Stimulated activated CD4-positive, alpha-beta T cell treated with anti-CD3 and anti-CD28 coated beads, Interleukin-15, amount 100 ng/mL, for 24 hours (primary cell): ENCODE measurements around the gene MED15.
"Not testable (repeated sequence)": the region's sequence is repeated elsewhere in the genome, so short reads cannot be mapped to it uniquely, and the experiment has no call there.

ENCODE experiments used
- DNase-seq: peaks from one replicate; pipeline ENCODE4 v3.0.0-alpha.2; 2020

MED15 gene

DNA sequence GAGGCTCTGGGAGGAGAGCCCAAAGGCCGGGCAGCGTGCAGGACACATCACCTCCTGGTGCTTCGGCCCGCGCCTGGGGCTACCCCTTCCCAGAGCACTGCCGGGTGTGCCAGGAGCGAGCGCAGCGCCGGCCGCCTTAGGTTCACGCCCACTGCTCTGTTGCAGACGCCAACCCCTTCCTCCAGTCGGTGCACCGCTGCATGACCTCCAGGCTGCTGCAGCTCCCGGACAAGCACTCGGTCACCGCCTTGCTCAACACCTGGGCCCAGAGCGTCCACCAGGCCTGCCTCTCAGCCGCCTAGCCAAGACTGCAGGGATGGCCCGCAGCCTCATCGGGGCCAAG, 79.0 kb downstream of the MED15 start:
- no peak for DNase-seq

DNA sequence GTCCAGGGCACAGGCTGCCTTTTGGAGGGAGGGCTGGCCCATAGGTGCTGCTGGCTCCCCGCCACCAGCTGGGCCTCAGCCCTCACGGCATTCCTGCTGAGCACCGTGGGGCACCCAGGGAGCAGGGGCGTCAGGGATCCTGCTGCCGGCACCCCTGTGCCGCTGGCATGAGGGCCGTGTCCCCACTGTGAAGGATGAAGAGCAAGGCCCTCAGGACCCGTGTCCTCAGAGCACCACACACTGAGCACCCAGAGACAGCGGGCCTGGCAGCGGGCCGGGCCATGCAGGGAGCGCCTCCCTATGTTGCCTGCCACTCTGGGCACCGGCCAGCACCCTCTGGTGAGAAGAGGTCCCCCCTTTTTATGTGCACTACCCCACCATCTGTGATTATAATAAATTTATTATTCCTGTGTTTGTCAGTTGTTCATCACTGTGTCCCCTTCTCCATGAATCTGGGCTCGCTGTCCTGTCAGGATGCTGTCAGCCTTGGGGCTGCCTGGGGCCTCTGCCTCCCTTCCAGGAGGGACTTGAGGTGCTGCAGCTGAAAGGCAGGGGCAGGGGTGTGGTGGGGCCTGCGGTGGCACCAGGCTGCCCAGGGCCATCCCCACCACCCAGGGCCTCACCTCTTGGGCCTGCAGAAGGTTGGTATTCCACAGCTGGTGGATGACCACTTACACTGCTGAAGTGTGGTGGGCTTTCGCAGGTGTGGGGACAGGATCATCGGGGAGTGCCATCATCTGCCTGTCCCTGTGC, 80.0 kb downstream of the MED15 start:
- no peak for DNase-seq

DNA sequence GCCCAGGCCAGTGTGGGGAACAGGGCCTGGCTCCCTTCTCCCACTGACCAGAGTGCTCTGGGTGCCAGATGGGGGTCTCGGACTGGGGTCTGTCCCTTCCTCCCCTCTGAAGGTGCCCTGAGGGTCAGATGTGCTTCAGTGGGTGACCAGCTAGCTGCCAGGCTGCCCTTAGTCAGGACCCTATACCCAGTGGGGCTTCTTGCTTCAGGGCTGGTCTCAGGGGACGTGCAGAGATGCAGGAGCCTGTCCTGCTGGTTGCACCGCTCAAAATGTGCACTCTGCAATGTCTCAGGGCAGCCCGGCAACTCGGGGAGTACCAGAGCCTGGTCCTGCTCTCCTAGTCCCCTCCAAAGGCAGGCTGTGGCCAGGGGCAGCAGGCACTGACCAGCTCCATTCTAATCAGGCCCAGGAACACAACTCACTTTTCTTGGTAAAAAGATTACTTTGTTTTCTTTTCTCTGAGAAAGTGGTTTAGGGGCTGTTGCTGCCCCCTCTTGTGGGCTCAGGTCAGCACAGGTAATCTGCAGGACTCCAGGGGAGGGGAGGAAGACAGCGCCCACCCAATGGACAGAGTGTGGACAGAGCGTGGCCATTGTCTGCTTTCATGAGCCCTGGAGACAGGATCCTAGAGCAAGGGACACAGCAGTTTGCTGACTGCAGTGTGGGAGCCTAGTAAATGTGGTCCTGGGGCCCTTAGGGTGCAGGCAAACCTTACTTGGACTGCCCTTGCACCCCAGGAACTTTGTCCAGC, 80.9 kb downstream of the MED15 start:
- no peak for DNase-seq

DNA sequence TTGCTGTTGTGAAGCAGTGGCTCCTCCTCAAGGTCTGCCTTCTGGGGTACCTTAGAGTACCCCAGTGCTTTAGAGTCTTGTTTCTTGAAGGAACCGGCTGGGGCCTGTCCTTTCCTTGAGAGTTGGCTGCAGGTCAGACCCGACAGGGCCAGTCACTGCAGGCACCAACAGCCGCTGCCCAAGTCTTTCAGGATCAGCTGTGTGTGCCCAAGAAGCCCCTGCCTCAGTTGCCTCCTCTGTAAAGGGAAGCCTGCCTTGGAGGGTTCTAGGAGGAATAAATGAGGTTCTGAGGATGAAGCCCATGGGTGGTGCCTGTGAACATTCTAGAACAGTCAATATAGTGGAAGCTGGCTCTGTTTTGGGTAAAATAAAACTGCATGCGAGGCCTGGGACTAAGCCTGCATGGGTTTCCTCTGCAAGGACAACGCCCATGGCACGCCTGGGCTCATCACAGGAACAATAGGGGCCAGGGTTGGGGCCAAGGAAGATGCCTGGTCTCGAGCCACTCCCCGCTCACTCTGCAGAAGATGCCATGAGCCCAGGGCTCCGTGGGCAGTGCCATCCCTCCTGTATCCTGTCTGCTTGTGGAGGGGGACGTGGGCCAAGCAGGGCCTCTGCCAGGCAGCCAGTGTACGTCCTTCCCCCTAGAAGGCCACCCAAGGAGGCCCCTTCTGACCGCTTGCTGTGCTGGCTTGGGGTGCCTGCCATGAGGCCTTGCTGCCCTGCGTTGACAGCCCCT, 81.6 kb downstream of the MED15 start:
- no peak for DNase-seq

DNA sequence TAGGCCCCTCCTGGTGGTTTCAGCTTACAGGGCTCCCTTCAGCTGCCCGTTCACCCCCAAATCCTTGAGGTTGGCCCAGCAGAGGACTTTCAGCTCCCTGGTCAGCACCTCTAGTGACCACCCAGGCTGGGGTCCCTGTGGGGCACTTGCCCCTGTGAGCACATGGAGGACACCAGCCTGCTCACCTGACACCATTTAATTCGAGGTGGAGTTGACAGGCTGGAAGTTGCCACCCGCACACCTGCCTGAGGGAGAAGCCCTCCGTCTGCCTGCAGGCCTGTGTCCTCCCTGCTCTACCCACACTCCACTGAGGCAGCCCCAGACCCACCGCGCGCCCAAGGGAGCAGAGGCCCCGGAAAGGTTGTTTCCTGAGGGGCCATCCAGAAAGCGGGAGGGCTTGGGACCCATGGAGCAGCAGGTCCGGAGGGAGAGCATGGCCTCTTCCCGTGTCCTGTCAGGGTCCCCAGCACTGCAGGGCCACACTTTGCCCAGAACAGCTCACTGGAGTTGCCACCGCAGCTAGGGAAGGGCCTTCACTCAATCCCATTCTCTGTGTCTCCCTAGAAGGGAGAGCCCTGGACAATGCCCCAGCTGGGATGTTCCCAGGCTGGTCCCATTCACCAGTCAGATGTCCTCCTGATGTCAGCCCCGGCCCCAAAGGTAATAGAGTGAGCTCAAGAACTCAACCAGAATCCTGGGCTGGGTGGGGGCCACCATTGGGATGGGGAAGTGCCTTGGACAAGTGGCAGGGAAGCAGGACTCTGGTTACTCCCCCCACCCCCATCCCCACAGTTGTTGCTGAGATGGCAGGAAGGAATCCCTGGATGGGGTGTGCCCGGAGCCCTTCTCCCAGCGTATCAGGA, 82.4 kb downstream of the MED15 start:
- no peak for DNase-seq

DNA sequence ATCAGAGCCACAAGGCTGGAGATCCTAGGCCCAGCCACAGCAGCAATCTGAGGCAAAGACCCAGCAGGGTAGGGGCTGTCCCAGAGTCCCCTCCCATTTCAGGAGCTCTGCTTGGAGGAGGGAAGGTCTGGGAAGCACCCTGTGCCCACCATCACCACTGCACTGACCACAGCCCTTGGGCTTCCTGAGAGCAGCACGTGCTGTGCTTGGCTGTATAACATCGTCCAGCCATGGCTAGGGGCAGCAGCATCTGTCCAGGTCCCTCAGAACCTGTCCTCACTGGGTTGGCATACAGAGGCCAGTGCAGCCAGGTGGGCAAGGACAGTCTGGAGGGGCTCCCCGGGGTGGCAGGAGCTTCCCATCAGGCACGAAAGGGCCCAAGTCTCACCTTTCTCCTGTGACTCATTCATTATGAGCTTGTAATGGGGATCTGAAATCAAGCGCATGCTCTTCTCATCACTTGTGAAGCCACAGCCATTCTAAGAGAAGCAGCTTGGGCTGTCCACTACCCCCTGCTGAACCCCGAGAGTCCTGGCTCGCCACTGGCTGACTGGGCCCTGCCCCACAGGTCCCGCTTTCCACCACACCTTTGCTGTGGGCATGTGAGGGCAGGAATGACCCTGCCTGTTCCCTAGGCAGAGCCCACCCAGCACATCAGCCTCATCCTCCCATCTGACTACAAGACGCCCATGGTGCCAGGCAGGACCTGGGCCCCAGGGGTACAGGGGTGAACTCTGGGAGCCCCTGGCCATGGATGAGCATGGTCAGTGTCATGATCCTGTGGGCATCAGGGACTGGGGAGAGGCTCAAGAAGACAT, 83.3 kb downstream of the MED15 start:
- DNase-seq: no peak

DNA sequence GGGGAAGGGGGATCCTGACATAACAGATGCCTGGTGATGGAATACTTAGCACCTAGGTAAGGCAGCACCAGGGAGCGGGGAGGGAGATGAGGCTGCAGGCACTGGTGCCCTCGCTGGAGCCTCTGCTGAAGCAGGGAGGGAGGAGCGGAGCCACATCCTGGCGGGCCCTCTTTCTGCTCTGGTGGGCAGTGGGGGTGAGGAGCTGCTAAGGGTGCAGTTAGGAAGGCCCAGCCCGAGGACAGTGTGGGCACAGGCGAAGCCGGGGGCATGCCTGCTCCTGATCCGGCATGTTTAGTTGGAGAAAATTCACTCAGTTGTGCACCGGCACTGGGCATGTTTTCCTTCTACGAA, 83.9 kb downstream of the MED15 start:
- DNase-seq: no peak

DNA sequence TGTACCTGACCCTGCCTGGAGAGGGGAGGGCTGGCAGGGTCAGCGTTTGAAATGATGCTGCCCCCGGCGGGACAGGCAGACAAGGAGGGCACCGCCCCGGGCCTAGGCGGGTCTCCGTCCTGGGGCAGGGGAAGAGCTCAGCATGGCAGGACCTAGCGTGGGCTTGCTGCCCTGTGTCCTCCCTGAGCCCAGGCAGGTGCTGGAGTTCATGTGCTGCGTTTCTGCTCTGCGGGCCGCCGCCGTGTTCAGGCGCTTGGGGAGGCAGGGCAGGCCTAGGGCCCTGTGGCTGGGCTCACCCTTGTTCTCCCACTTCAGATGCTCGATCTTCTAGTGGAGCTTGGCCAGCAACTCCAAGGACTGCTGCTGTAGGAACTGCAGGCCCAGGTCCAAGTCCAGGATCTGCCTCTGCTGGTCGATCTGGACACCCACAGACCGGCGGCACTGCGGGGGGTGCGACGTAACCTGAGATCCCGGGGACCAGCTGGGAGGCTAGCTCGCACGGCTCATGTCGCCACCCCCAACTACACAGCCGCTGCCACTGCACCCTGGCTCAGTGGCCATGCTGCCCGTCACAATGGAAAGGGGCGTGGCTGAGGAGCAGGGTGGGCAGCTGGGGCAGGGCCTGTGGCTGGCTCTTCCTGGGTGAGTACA, 84.4 kb downstream of the MED15 start:
- no peak for DNase-seq

DNA sequence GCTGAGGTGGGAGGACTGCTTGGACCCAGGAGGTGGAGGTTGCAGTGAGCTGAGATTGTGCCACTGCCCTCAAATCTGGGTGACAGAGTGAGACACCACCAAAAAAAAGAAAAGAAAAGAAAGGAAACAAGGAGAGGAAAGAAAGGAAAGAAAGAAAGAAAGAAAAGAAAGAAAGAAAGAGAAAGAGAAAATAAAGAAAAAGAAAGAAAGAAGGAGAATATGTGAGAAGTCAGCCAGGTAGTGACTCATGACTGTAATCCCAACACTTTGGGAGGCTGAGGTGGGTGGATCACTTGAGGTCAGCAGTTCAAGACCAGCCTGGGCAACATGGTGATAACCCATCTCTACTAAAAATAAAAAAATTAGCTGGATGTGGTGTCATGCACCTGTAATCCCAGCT, 86.6 kb downstream of the MED15 start:
- not testable (repeated sequence) for DNase-seq

DNA sequence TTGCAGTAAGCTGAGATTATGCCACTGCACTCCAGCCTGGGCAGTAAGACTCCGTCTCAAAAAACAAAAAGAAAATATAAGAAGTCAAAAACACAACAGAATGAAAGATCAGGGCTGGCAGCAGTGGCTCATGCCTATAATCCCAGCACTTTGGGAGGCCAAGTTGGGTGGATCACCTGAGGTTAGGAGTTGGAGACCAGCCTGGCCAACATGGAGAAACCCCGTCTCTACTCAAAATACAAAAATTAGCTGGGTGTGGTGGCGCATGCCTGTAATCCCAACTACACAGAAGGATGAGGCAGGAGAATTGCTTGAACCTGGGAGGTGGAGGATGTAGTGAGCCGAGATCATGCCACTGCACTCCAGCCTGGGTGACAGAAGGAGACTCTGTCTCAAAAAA, 87.1 kb downstream of the MED15 start:
- not testable (repeated sequence) for DNase-seq

DNA sequence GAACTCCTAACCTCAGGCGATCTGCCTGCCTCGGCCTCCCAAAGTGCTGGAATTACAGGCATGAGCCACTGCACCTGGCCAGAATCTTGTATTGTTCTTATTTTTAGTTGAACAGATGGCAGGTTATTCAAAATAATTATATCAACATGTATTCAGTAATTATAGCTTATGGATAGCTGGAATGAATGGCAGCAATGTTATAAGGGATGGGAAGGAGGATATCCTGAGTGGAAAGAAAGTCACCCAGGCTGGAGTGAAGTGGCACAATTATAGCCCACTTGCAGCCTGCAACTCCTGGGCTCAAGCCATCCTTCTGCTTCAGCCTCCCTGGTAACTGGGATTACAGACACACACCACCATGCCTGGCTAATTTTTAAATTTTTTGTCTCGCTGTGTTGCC, 88.1 kb downstream of the MED15 start:
- DNase-seq: no peak

DNA sequence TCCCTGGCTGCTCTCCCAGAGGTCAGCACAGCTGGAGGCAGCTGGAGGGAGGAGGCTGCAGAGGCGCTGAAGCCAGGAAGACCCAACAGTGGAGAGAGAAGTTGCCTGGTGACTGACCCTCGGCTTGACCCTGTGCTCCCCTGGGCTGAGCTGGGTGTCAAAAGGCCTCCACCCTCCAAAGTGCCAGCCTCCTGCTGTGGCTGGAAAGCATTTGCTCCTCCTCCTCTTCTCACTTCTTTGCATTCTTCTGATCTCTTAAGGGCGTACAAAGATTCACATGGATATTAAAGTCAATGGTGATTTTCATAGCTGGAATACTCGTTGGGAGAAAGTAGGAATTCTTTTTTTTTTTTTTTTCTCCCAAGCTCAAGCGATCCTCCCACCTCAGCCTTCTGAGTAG, 91.7 kb downstream of the MED15 start:
- DNase-seq: no peak

DNA sequence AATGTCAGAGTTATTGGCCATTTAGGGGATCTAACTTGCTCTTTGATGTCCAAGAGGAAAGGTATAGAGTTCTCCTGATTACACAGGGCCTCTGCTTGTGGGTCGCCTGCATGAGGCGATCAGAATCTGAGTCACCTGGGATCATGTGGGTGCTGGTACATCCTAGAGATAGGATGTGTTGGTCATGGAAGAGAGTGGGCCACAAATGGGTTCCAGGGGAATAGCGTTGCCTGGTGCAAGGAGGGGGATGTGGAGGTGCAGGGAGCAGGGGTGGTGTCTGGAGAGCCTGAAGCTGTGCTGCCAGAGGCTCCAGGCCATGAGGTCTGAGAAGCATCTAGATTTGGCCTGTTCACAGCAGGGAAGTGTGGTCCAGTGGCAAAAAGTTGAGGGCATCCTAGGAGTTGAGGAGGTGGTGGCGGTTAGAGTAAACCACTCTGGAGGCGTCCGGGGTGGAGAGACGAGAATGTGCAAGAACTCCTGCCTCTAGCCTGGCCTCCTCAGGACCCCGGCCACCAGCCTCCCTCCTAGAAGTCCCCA, 92.8 kb downstream of the MED15 start:
- no peak for DNase-seq

DNA sequence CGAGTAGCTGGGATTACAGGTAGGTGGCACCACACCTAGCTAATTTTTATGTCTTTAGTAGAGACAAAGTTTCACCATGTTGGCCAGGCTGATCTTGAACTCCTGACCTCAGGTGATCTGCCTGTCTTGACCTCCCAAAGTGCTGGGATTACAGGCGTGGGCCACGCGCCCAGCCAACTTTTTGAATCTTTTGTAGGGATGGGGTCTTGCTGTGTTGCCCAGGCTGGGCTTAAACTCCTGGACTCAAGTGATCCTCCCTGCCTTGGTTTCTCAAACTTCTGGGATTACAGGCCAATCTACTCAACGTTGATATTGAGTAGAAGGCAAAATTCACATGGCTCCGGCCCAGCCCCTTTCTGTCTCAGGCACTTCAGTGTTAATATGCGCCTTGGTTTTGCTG, 93.9 kb downstream of the MED15 start:
- DNase-seq: no peak

DNA sequence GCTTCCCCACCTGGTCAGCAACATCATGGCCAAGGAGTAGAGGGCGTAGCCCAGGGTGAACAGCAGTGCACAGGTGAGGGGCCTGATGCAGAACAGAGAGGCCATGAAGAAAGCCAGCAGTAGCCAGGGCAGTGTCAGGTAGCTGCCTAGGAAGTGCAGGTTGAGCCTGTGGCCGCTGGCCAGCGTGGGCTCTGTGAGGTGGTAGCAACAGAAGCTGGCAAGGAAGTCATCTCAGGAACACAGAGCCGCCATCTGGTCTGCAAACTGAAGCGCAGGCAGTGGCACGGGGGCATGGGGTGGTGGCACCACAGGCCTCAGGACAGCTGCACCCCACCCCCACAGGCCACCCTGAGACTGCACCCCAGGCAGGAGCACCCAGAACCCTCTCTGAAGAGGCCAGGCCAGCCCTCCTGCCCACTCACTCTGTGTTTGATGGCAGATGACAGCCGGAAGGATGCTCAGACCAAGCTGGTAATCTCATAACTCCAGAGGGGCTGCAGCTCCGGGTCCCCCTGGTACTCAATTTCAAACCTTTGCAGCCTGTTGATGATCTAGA, 95.3 kb downstream of the MED15 start:
- no peak for DNase-seq

DNA sequence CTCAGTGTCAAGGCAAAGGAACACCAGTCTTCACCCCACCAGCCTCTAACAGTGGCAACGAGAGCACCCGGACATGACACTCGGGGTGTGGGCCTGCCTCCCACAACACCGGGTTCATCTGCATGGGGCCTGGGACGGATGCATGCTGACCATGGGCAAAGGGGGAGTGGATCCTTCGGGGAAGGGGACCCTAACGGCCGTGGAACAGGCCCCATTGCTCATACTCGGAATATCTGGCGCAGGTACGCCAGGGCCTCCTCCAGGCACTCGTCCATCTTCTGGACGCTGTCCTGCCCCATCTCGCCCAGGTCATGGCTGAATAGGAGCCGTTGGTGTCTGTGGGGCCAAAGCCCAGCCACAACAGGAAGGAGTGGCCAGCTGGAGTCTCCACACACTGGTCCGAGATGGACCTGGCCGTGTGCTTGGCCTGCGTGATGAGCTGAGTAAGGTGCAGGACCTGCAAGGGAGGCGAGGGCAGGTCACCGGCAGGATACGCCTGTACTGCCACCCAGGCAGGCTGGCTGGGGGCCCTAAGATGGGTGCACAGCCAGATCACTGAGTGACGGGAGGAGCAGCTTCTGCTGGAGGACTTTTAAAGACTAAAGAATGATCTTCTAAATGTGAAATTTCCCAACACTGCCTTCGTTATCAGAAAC, 96.8 kb downstream of the MED15 start:
- DNase-seq: no peak

DNA sequence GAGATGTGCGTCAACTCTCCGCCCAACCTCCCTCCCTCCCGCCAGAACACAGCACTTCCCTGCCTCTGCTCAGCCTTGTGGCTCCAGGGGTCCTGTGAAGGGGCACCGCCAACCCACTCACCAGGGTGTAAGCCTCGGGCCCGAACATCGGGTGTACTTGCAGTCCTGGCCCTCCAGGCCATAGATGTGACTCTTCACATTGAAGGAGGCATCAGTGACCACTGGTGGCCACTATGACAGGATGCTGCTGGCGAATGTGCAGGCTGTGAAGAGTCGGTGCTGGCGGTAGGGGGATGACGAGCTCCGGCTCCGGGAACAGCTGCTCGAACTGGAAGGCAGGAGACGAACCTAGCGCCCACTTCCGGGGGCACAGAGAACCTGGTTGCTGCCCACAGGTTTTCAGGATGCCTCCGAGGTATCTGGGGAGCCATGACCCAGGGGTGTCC, 97.4 kb downstream of the MED15 start:
- no peak for DNase-seq

DNA sequence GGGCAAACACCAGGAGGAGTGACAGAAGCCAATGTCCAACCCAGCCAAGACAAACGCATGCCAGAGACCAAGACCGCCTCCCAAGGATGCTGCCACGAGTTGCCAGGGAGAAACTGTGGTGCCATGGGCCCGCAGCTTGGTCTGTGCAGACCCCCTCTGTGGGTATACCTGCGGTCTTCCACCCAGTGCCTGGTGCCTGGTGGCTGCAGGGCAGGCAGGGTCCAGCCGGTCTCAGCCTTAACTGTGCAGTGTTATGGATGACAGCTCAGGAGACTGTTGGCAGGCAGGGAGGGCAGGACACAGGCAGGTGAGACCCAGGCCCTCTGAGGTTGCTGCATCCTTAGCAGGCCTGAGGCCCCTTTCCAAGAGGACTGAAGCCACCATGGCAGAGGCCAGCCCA, 97.9 kb downstream of the MED15 start:
- DNase-seq: no peak

DNA sequence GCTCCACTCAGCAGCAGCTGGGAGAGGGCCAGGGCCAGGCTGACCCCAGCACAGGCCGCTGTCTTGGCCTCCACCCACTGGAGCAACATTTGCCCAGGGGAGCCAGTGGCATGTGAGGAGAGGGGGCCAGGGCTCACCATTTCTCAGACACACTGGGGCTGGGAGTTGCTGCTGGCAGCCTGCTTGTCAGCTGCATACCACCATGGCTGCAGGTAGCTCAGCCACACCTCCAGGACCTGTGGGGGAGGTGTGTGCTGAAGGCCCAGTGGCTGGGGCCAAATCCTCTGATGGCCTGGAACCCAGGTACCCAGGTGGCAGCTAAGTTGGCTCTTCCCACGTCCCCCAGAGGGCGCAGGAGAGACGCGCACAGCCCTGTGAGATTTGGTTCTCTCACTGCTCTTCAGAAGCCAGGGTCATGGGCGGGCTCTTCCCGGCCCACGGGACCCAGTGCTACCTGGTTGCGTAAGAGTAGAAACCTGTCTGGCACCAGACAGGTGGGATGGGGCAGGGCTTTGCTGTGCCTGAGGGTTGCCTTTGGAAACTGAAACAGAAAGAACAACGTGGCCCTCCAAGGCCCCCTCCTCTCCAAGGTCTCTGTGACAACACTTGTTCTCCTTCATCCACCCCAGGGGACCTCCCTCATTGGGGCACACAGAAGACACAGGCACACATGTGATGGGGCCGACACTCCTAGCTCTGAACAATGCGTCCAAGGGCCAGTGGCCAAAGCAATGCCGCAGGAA, 98.8 kb downstream of the MED15 start:
- DNase-seq: peak; percentile 78

DNA sequence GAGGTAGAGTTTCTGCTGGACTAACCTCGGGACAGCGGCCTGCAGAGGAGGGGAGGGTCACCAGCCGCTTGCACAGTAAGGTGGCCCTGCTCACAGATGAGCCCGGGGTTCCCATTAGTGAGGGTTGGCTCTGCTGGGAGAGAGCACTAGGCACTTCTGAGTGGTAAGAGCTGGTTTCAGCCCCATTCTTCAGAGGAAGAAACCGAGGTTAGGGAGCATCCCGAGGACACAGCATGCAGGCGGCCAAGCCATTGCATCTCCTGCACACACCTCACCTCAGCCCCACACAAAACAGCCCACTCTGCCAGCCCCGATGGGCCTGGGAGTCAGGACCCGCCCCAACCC, 99.3 kb downstream of the MED15 start:
- no peak for DNase-seq
